Spleen (tissue), 11 donors: ENCODE results near the gene MYO9A. TPM values are rescaled to one million over a fixed set of nuclear protein-coding genes. Genes with fewer than 3 reads are reported as not detected.
"Not testable (repeated sequence)": the region's sequence is repeated elsewhere in the genome, so short reads cannot be mapped to it uniquely, and the experiment has no call there.

ENCODE experiments used
- DNase-seq: peaks from one replicate; pipeline ENCODE4 v3.0.0-alpha.2; 2020
- H3K27ac ChIP-seq, 8 donors: fragments of 200-600 bp; sonication (generic) in 7 of 8; 1 replicate in 4 of 8; 2 replicates in 4 of 8; pipeline versions ENCODE4 v1.5.0 to v1.8.0; 2016 to 2021; ENCODE audit warnings: inconsistent platforms in 4 of 8, mild to moderate bottlenecking in 4 of 8, moderate library complexity in 1 of 8
- H3K27me3 ChIP-seq, 7 donors: fragments of 200-600 bp; sonication (generic) in 6 of 7; replicated peaks in 1 of 7; 1 replicate in 4 of 7; 2 replicates in 3 of 7; pipeline versions ENCODE4 v1.5.0 to v1.8.0; 2016 to 2021; ENCODE audit warnings: inconsistent platforms in 3 of 7, mild to moderate bottlenecking in 1 of 7
- H3K36me3 ChIP-seq, 6 donors: fragments of 200-600 bp; sonication (generic) in 5 of 6; 1 replicate in 4 of 6; 2 replicates in 2 of 6; pipeline versions ENCODE4 v1.5.0 to v1.8.0; 2016 to 2021; ENCODE audit warnings: inconsistent platforms in 2 of 6
- H3K4me1 ChIP-seq, 6 donors: fragments of 200-600 bp; sonication (generic) in 5 of 6; 1 replicate in 3 of 6; 2 replicates in 3 of 6; pipeline versions ENCODE4 v1.5.0 to v1.8.0; 2016 to 2021; ENCODE audit warnings: inconsistent platforms in 3 of 6
- H3K4me3 ChIP-seq, 8 donors: fragments of 200-600 bp; sonication (generic) in 7 of 8; 1 replicate in 4 of 8; 2 replicates in 4 of 8; pipeline versions ENCODE4 v1.5.0 to v1.8.0; 2016 to 2021; ENCODE audit warnings: inconsistent platforms in 4 of 8, mild to moderate bottlenecking in 4 of 8, moderate library complexity in 2 of 8
- H3K9me3 ChIP-seq, 8 donors: fragments of 200-600 bp; sonication (generic) in 7 of 8; 1 replicate in 4 of 8; 2 replicates in 4 of 8; pipeline versions ENCODE4 v1.5.0 to v1.8.0; 2016 to 2021; ENCODE audit warnings: inconsistent platforms in 4 of 8
- CTCF ChIP-seq, 11 experiments: fragments of 200-600 bp in 7 of 11; fragments of 450-650 bp in 4 of 11; sonication (generic) in 4 of 11; IDR thresholded peaks in 8 of 11; conservative IDR thresholded peaks in 3 of 11; 1 replicate in 7 of 11; 2 replicates in 4 of 11; pipeline versions ENCODE4 v1.4.0 to v1.8.0; 2016 to 2021; ENCODE audit warnings: antibody characterized with exemption in 11 of 11, inconsistent platforms in 4 of 11, mild to moderate bottlenecking in 1 of 11
- POLR2A ChIP-seq, 3 donors: fragments of 450-650 bp; IDR thresholded peaks; one replicate each; pipeline ENCODE4 v1.5.1; 2017; ENCODE audit warnings: antibody characterized with exemption in 3 of 3, mild to moderate bottlenecking in 1 of 3
- POLR2AphosphoS5 ChIP-seq, 3 donors: sonication (generic); formaldehyde crosslinking; IDR thresholded peaks; one replicate each; pipeline ENCODE4 v1.5.1; 2017; ENCODE audit warnings: antibody characterized with exemption in 3 of 3
- WGBS, 5 donors: extraction: QIAGEN DNeasy Blood & Tissue Kit in 3 of 5; methylation state at CpG; one replicate each; pipeline versions ENCODE4 v1.1.5 to v1.1.7; 2013 to 2018; 5-methylcytosine and 5-hydroxymethylcytosine counted together
- intact Hi-C: fragments of 100-400 bp; cut with DNase I; formaldehyde crosslinking; loops from one replicate; pipeline ENCODE4 v1.15.0; 2023; ENCODE audit warnings: low total_unique reads
- polyA plus RNA-seq, 3 donors: library from polyadenylated mRNA; stranded (reverse); fragments of 200-250 nt; gene quantifications; one replicate each; pipeline ENCODE4 v1.2.1, GENCODE V29; 2013
- total RNA-seq, 7 donors: library from RNA; depleted of rRNA in 3 of 7; stranded (reverse); fragments of >200 nt in 3 of 7; fragmentation: NEBNext Ultra II Directional in 4 of 7; extraction: Animal tissue kit (Norgen Biotek cat#: 25700) in 4 of 7; gene quantifications; one replicate each; pipeline versions ENCODE4 v1.1.0 to v1.2.1, GENCODE V29; 2016 to 2021
- donor health status: healthy with polysubstance abuse.
- donor health status: DM: no; HTN: no; CAD: no; lungs with moderate emphysema.
- donor health status: DM: no; HTN: no; CAD: no.
- donor health status: Bipolar disorder and iron deficiency.
- donor health status: healthy.
- donor health status: DM: no; HTN: no; CAD: no.
- donor health status: DM: yes; HTN: yes; CAD: no.

Gene MYO9A
- total and polyA plus RNA-seq, 10 donors: 1.7 to 80.9 (median 50.9) TPM

DNA sequence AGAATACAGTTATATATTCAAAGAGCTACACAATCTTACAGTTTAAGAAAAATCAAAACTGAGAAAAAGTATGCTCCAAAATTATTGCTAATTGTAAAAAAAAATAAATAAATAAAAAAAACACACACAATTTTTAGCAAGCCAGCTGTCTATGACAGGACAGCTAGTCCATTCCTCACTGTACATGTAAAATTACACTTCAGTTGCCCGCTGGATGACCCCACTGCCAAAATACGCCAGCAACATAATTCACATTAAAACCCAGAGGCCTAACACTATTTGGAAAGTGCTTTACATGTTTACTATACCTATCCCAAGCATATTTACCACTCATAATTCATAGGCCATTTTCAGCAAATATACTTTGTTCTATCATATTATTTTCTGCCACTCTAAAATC is 5.8 kb downstream of the MYO9A start:
- Histone ChIP-seq H3K9me3 (no peaks in the 10 kb centered on the region), H3K27me3 (no peaks in the 10 kb centered on the region), H3K27ac (no peak overlapping the region), H3K36me3 (no peaks in the 10 kb centered on the region), H3K4me3 (no peak overlapping the region), H3K4me1 (peaks cover 7 to 40% (median 17%) of the 10 kb centered on the region in 6 donors)
- intact Hi-C loops: no loop called here
- DNase-seq: no peak
- TF ChIP-seq POLR2A (IDR thresholded peaks at IDR 0.05): no peak
- 80 to 88% (median 86%) methylated on average over 2 of the region's 2 CpGs for WGBS, 5 donors

DNA sequence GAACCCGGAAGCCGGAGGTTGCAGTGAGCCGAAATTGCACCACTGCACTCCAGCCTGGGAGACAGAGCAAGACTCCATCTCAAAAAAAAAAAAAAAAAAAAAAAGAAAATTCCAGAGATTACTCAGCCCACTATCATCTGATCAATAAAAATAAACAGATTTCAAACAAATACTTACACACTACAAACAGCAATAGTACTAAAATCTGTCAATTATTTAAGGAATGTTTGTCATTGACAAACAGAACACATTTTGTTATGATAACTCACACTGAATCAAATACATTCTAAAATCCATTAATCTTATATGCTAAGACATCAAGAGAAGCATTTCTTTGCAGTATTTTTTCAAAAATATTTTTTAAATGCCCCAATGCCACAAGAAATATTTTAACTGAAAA is 7.6 kb downstream of the MYO9A start:
- WGBS, 5 donors: 89 to 99% (median 95%) methylated on average over 3 of the region's 3 CpGs
- H3K27me3 ChIP-seq: no peaks in the 10 kb centered on the region
- no peaks in the 10 kb centered on the region for H3K9me3 ChIP-seq
- no peak overlapping the region for H3K4me3 ChIP-seq
- DNase-seq: no peak
- TF ChIP-seq CTCF (IDR thresholded peaks at IDR 0.05 in 8 of 11, conservative IDR thresholded peaks at IDR 0.05 in 3 of 11): no peak
- no peak for TF ChIP-seq POLR2A (IDR thresholded peaks at IDR 0.05)
- no peak for TF ChIP-seq POLR2AphosphoS5 (IDR thresholded peaks at IDR 0.05)
- H3K4me1 ChIP-seq: peaks cover 0 to 23% (median 2%) of the 10 kb centered on the region in 6 donors
- no peak overlapping the region for H3K27ac ChIP-seq
- no peaks in the 10 kb centered on the region for H3K36me3 ChIP-seq
- intact Hi-C loops: no loop called here

DNA sequence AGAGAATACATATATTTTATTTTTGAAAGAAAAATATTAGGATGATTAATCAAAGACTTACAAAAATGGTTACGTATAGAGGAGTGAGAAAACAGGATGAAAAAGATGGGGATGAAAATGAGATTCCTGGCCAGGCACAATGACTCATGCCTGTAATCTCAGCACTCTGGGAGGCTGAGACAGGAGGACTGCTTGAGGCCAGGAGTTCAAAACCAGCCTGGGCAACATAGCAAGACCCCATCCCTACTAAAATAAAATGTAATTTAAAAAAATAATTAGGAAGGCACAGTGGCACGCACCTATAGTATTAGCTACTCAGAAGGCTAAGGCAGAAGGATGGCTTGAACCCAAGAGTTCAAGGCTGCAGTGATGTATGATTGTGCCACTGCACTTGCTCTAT is 11.9 kb downstream of the MYO9A start:
- intact Hi-C loops: no loop called here
- Histone ChIP-seq H3K36me3 (no peaks in the 10 kb centered on the region), H3K27me3 (no peaks in the 10 kb centered on the region), H3K4me1 (peaks cover 0 to 28% (median 9%) of the 10 kb centered on the region in 6 donors), H3K4me3 (no peak overlapping the region), H3K27ac (no peak overlapping the region), H3K9me3 (no peaks in the 10 kb centered on the region)
- TF ChIP-seq POLR2A (IDR thresholded peaks at IDR 0.05): no peak
- no peak for DNase-seq
- 94 to 99% (median 97%) methylated on average over 2 of the region's 2 CpGs for WGBS, 5 donors

GRCh38 chr15:72105111-72105510 is 12.8 kb downstream of the MYO9A start:
- WGBS, 5 donors: 86 to 95% (median 94%) methylated on average over 3 of the region's 3 CpGs
- no peak for DNase-seq
- intact Hi-C loops: no loop called here
- Histone ChIP-seq H3K9me3 (no peaks in the 10 kb centered on the region), H3K4me1 (peaks cover 0 to 28% (median 9%) of the 10 kb centered on the region in 6 donors), H3K27me3 (no peaks in the 10 kb centered on the region), H3K27ac (no peak overlapping the region), H3K36me3 (no peaks in the 10 kb centered on the region), H3K4me3 (no peak overlapping the region)
- no peak for TF ChIP-seq POLR2AphosphoS5 (IDR thresholded peaks at IDR 0.05)
- no peak for TF ChIP-seq CTCF (IDR thresholded peaks at IDR 0.05 in 8 of 11, conservative IDR thresholded peaks at IDR 0.05 in 3 of 11)
- no peak for TF ChIP-seq POLR2A (IDR thresholded peaks at IDR 0.05)

DNA sequence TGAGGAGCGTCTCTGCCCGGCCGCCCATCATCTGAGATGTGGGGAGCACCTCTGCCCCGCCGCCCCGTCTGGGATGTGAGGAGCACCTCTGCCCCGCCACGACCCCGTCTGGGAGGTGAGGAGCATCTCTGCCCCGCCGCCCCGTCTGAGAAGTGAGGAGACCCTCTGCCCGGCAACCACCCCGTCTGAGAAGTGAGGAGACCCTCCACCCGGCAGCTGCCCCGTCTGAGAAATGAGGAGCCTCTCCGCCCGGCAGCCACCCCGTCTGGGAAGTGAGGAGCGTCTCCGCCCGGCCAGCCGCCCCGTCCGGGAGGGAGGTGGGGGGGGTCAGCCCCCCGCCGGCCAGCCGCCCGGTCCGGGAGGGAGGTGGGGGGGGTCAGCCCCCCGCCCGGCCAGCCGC is 17.4 kb downstream of the MYO9A start:
- intact Hi-C loops, H3K27me3 ChIP-seq, H3K4me3 ChIP-seq, H3K27ac ChIP-seq, H3K36me3 ChIP-seq, H3K9me3 ChIP-seq, DNase-seq: not testable (repeated sequence)
- peaks cover 0 to 28% (median 9%) of the 10 kb centered on the region in 6 donors for H3K4me1 ChIP-seq
- 95 to 97% (median 96%) methylated on average over 6 to 28 of the region's 33 CpGs; no CpG with 5 or more reads in 1 of the 5 donors for WGBS, 5 donors

DNA sequence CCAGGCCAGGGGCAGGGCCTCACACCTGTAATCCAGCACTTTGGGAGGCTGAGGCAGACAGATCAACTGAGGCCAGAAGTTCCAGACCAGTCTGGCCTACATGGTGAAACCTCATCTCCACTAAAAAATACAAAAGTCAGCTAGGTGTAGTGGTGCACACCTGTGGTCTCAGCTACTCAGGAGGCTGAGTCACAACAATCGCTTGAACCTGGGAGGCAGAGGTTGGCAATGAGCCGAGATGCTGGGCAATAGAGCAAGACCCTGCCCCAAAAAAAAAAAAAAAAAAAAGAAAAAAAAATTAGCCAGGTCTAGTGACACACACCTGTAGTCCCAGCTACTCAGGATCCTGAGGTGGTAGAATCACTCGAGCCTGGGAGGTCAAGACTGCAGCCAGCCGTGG is 18.8 kb downstream of the MYO9A start:
- Histone ChIP-seq H3K27ac (no peak overlapping the region), H3K9me3 (no peaks in the 10 kb centered on the region), H3K4me1 (peaks cover 0 to 18% (median 7%) of the 10 kb centered on the region in 6 donors), H3K4me3 (no peak overlapping the region), H3K27me3 (no peaks in the 10 kb centered on the region), H3K36me3 (no peaks in the 10 kb centered on the region)
- 67 to 95% (median 93%) methylated on average over 4 of the region's 4 CpGs for WGBS, 5 donors
- no peak for DNase-seq
- TF ChIP-seq CTCF (IDR thresholded peaks at IDR 0.05 in 8 of 11, conservative IDR thresholded peaks at IDR 0.05 in 3 of 11): no peak
- intact Hi-C loops: no loop called here
